Fibroblast of the conjunctiva (primary cell): ENCODE data around the gene CDKL1.
"Not testable (repeated sequence)": the region's sequence is repeated elsewhere in the genome, so short reads cannot be mapped to it uniquely, and the experiment has no call there.

Experiments used
- DNase-seq: peaks from one replicate; pipeline ENCODE4 v3.0.0-alpha.2; 2010; ENCODE audit warnings: low read depth

The CDKL1 gene

DNA sequence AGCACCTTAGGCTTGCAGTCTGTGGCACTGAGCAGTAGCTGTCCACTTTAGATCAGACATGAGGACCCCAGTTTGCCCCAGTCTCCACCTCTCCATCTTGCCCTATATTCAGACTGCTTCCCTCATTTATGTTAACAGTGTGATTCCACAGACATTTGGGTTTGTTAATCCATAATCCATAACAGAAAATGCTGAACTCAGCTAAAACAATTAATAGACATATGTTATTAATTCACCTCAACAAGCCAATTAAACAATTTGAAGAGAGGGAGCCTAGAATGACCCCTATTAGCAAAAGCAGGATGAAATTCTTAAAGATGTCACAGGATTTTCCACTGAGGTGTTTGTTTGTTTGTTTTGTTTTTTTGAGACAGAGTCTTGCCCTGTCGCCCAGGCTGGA is 9.1 kb downstream of the CDKL1 start:
- no peak for DNase-seq

GRCh38 chr14:50383618-50384225 is 13.0 kb downstream of the CDKL1 start:
- DNase-seq, result no peak

DNA sequence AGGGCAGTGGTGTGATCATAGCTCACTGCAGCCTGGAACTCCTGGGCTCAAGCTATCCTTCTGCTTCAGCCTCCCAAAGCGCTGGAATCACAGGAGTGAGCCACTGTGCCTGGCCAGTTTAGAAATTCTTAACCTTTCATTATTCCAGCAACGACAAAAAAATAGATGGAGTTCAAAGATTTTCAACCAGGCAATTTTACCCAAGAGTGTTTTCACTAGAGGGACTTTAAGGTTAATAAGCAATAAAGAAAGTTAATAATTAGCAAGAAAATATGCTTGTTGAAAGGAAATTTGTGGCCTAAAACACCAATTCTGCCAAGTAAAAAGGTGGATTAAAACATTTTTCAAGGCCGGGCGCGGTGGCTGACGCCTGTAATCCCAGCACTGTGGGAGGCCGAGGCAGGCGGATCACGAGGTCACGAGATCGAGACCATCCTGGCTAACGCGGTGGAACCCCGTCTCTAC is 14.8 kb downstream of the CDKL1 start:
- no peak for DNase-seq

- no peak for DNase-seq
These were observed 15.7 kb downstream of the CDKL1 start for GRCh38 chr14:50381008-50381407.

DNA sequence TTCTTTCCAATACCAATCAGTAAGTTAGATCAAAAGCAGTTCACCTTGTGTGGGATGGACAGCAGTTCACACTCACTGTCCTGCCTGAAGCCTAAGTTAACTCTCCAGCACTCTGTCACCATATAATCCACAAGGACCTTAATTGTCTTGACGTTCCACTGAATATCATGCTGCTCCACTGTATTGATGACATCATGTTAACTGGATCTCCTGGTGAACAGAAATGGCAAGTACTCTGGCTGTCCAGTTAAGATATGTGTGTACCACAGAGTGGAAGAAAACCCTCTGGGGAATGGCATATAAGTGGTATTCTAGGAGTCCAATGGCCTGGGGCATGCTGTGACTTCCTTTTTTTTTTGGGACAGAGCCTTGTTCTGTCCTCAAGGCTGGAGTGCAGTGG is 16.2 kb downstream of the CDKL1 start:
- no peak for DNase-seq

GRCh38 chr14:50379563-50379962 is 17.1 kb downstream of the CDKL1 start:
- DNase-seq, result no peak

GRCh38 chr14:50377550-50378085 is 19.1 kb downstream of the CDKL1 start:
- DNase-seq, result no peak

GRCh38 chr14:50375760-50376159 is 20.9 kb downstream of the CDKL1 start:
- DNase-seq, result no peak

DNA sequence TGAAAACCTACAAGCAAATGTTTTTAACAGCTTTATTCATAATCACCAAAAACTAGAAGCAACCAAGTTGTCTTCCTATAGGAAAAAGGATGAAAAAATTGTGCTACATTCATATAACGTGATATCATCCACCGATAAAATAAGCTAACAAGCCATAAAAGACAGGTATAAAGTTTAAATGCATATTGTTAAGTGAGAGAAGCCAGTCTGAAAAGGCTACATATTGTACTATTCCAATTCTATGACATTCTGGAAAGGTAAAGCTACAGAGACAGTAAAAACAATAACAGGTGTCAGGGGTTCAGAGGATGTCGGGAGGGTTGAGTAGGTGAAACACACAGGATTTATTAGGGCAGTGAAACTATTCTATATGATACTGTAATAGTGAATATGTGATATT is 22.7 kb downstream of the CDKL1 start:
- DNase-seq, result no peak

DNA sequence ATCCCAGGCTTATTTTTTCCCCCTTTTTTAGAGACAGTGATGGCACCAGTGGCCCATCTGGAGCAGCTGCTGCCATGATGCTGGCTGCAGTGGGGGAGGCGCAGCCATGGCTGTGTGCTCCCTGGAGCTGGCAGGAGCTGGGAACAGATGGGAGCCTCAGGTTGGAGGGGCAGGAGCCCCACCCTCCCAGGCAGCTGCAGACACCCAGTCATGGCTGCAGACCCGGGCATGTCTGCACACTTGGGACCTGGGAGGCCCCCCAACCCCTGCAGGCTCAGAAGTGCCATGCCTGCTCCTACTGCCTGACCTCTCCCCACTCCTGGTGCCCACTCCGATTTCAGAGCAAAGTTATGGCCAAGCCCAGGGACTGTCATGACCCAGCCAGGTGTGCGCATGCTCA is 25.1 kb downstream of the CDKL1 start:
- DNase-seq, result no peak

- no peak for DNase-seq
These were observed 30.1 kb downstream of the CDKL1 start for GRCh38 chr14:50366589-50366988.

DNA sequence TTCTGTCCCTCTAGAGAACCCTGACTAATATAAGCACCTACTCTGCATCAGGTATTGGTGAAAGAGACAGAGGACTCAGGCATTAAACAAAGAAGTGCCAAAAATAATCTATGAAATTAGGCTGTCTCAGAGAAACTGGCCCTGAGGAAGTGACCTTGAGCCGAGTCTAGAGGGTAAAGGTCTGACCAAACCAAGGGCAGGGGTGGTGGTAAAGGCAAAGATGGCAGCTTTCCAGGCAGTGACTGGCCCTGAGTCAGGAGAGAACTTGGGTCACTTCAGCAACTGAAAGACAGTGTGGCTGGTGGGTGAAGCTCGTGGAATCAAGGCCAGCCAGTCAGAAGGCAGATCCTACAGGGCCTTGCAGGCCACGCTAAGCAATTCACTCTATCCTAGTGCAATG is 30.6 kb downstream of the CDKL1 start:
- no peak for DNase-seq

- not testable (repeated sequence) for DNase-seq
These were observed 31.1 kb downstream of the CDKL1 start for GRCh38 chr14:50365572-50365971.

DNA sequence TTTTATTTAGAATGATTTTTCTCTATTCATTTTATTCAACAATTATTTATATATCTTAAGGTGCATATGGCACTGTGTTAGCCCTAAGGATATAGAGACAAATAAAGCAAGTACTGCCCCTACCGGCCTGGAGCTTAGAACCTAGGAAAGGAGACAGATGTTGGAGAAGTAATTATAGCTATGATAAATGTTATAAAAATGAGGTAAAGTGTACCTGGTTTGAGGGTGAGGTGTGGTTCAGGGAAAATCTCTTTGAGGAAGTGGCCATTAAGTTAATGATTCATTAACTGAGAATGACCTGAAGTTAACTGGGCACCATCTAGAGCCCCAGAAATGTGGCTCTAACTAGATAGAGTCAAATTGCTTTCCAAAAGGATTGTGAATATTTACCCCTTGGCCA is 31.9 kb downstream of the CDKL1 start:
- no peak for DNase-seq

- DNase-seq, result no peak
These were observed 33.0 kb downstream of the CDKL1 start for GRCh38 chr14:50363714-50364111.

GRCh38 chr14:50362764-50363713 is 33.6 kb downstream of the CDKL1 start:
- DNase-seq, result no peak

- not testable (repeated sequence) for DNase-seq
These were observed 34.9 kb downstream of the CDKL1 start for GRCh38 chr14:50361473-50362403.

DNA sequence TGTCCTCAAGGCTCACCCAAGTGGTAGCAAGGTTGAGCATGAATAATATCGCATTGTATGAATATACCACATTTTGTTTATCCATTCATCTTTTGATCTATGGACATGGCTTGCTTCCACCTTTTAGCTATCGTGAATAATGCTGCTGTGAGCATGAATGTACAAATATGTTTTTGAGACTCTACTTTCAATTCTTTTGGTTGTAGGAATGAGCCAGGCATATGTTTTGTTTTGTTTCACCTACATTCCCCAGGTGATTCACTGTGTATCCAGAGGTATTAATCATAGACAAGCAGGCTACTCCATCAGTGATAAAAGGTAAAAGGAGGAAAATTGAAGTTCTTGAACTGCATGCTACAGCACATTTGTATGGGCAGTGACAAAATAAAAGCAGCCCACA is 35.8 kb downstream of the CDKL1 start:
- DNase-seq, result no peak

GRCh38 chr14:50360093-50360492 is 36.6 kb downstream of the CDKL1 start:
- no peak for DNase-seq

DNA sequence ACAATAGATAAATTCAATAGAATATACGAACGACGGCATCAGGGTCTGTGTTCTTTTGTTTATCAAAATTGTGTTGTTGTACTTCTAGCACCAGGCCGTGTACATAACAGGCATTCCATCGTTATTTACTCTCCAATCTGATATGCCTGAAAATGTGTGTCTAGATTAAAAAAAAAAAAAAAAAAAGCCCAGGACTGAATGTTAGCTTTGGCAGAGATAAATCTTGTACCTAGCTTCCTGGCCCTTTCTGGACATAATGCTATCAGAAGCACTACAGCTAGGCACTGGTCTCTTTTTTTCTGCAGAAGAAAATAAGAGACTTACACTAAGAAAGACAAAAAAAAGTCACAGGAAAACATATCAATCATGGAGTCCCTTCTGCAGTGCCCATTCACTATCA is 37.0 kb downstream of the CDKL1 start:
- DNase-seq, result no peak

DNA sequence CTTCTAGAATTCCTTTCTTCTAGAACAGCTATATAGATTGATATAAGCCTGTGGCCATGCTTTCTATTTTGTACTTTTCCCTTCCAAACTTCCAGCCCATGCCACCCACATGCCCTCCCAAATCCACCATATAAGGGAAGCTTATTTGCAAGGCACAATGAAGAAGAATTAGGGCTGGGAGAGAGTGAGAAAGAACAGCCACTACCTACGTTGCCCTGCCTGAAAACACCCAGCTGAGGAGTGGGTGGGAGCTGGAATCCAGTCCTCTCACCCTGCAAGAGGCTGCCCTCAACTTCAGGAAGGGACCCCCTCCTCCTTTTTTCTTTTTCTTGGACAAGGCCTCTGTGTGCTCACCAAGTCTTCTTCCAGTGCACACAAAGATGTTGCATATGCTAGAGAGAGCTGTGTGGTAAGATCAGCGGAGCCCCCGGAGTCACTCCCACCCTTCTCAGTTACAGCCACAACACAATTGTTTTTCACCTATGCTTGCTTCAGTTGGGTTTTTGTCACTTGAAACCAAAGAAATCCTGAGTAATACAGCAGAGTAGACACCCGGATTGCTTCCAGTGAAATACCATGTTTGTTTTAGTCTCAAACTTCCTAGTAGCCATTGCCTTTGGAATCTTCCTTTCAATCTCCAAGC is 38.8 kb downstream of the CDKL1 start:
- DNase-seq, result no peak

- DNase-seq, result no peak
These were observed 39.6 kb downstream of the CDKL1 start for GRCh38 chr14:50357124-50357523.
